B cell (primary cell): ENCODE results near the gene TP53I3. TPM values are rescaled to one million over a fixed set of nuclear protein-coding genes. Genes with fewer than 3 reads are reported as not detected.

ENCODE experiments used
- ATAC-seq: fragments of 200-7000 bp; cut with Tn5 transposase; one replicate; pipeline ENCODE4 v1.10.0; 2021; ENCODE audit warnings: low read depth, mild to moderate bottlenecking, moderate number of reproducible peaks, moderate library complexity
- CTCF ChIA-PET: fragments of 350-600 bp; sonication (Branson Sonifier 250); formaldehyde crosslinking; loops from one replicate; lab custom pipeline; 2021; ENCODE audit warnings: antibody characterized with exemption, inconsistent platforms; lab: Charles Lee
- POLR2A ChIA-PET: fragments of 350-600 bp; sonication (Branson Sonifier 250); formaldehyde crosslinking; loops from one replicate; lab custom pipeline; 2021; ENCODE audit warnings: antibody characterized with exemption; lab: Charles Lee
- DNase-seq: peaks from one replicate; pipeline ENCODE4 v3.0.0; 2013
- H2AFZ ChIP-seq: 2 replicates; pipeline ENCODE4 v1.6.1; 2012; ENCODE audit warnings: mild to moderate bottlenecking, low read depth, low read length; ENCODE audit not compliant: insufficient read depth, poor library complexity, severe bottlenecking
- H3K27ac ChIP-seq, 2 donors: 1 replicate in 1 of 2; 2 replicates in 1 of 2; pipeline ENCODE4 v1.5.1; 2012 to 2013; ENCODE audit warnings: low read length in 2 of 2, mild to moderate bottlenecking in 2 of 2, moderate library complexity in 1 of 2
- H3K27me3 ChIP-seq, 4 experiments: fragments of 200-600 bp in 1 of 4; sonication (generic) in 1 of 4; replicated peaks in 1 of 4; 1 replicate in 2 of 4; 2 replicates in 2 of 4; pipeline versions ENCODE4 v1.6.1 to v1.7.0; 2013 to 2016; ENCODE audit warnings: low read length in 3 of 4, mild to moderate bottlenecking in 2 of 4, mixed read lengths in 1 of 4, moderate library complexity in 1 of 4; ENCODE audit not compliant: insufficient read depth in 4 of 4, control insufficient read depth in 3 of 4; ENCODE audit errors: control extremely low read depth in 1 of 4
- H3K36me3 ChIP-seq, 2 experiments: replicated peaks in 1 of 2; 1 replicate in 1 of 2; 2 replicates in 1 of 2; pipeline versions ENCODE4 v1.6.1 to v1.7.1; 2013; ENCODE audit warnings: low read length in 1 of 2; ENCODE audit not compliant: insufficient read depth in 2 of 2, control insufficient read depth in 1 of 2; ENCODE audit errors: control extremely low read depth in 1 of 2, extremely low read depth in 1 of 2
- H3K4me1 ChIP-seq, 2 donors: fragments of 200-600 bp in 1 of 2; sonication (generic) in 1 of 2; 1 replicate in 1 of 2; 2 replicates in 1 of 2; pipeline versions ENCODE4 v1.5.1 to v1.6.1; 2013 to 2017; ENCODE audit warnings: low read length in 2 of 2; ENCODE audit not compliant: control insufficient read depth in 2 of 2, insufficient read depth in 2 of 2
- H3K4me2 ChIP-seq: replicated peaks from 2 replicates; pipeline ENCODE3; 2012; ENCODE audit warnings: mild to moderate bottlenecking, low read depth, low read length; ENCODE audit not compliant: poor library complexity, severe bottlenecking
- H3K4me3 ChIP-seq, 5 experiments: fragments of 200-600 bp in 1 of 5; sonication (generic) in 1 of 5; 1 replicate in 3 of 5; 2 replicates in 2 of 5; pipeline versions ENCODE4 v1.5.1 to v1.7.0; 2011 to 2016; ENCODE audit warnings: low read length in 4 of 5, mild to moderate bottlenecking in 4 of 5, low read depth in 2 of 5, control low read depth in 1 of 5, moderate library complexity in 1 of 5; ENCODE audit not compliant: insufficient read depth in 1 of 5; ENCODE audit errors: control extremely low read depth in 1 of 5, extremely low read depth in 1 of 5
- H3K79me2 ChIP-seq: fragments of 200-600 bp; sonication (generic); one replicate; pipeline ENCODE4 v1.6.0; 2016; ENCODE audit warnings: low read length; ENCODE audit not compliant: control insufficient read depth, insufficient read depth
- H3K9ac ChIP-seq: fragments of 200-600 bp; sonication (generic); 2 replicates; pipeline ENCODE4 v1.6.1; 2017; ENCODE audit warnings: mild to moderate bottlenecking, low read length, moderate library complexity
- H3K9me3 ChIP-seq, 3 donors: one replicate each; pipeline versions ENCODE4 v1.6.1 to v1.7.1; 2013; ENCODE audit warnings: low read length in 2 of 3; ENCODE audit not compliant: control insufficient read depth in 2 of 3, insufficient read depth in 1 of 3; ENCODE audit errors: control extremely low read depth in 1 of 3
- H4K20me1 ChIP-seq: 2 replicates; pipeline ENCODE4 v1.6.0; 2012; ENCODE audit warnings: mild to moderate bottlenecking, low read length; ENCODE audit not compliant: insufficient read depth, control insufficient read depth, poor library complexity, severe bottlenecking
- H3K27ac Mint-ChIP-seq: one replicate; pipeline ENCODE4 v1.8.0; 2021; ENCODE audit warnings: mixed read lengths
- H3K27me3 Mint-ChIP-seq: one replicate; pipeline ENCODE4 v1.8.0; 2021; ENCODE audit warnings: mixed read lengths
- H3K4me1 Mint-ChIP-seq: one replicate; pipeline ENCODE4 v1.8.0; 2021; ENCODE audit warnings: mixed read lengths
- H3K4me3 Mint-ChIP-seq: one replicate; pipeline ENCODE4 v1.8.0; 2021; ENCODE audit warnings: mixed read lengths
- H3K9me3 Mint-ChIP-seq: one replicate; pipeline ENCODE4 v1.8.0; 2022; ENCODE audit warnings: mixed read lengths; ENCODE audit not compliant: insufficient read depth
- CTCF ChIP-seq: fragments of 200-600 bp; IDR thresholded peaks from one replicate; pipeline ENCODE4 v1.8.0; 2022; ENCODE audit warnings: antibody characterized with exemption, mild to moderate bottlenecking
- EZH2 ChIP-seq: IDR thresholded peaks from 2 replicates; pipeline ENCODE4 v1.6.1; 2012; ENCODE audit warnings: borderline replicate concordance, low read depth, mild to moderate bottlenecking, moderate library complexity, low read length; ENCODE audit not compliant: insufficient read depth, poor library complexity, severe bottlenecking
- WGBS: methylation state at CpG from one replicate; pipeline ENCODE4 v1.1.5; 2013; ENCODE audit warnings: missing lambda C conversion rate; ENCODE audit not compliant: insufficient coverage; 5-methylcytosine and 5-hydroxymethylcytosine counted together
- intact Hi-C: fragments of 100-400 bp; cut with micrococcal nuclease; formaldehyde crosslinking; loops from one replicate; pipeline ENCODE4 v1.10.0; 2022
- polyA plus RNA-seq: library from polyadenylated mRNA; depleted of rRNA; stranded (reverse); fragments of >200 nt; gene quantifications from 2 replicates; pipeline ENCODE4 v1.2.3, GENCODE V29; 2012
- total RNA-seq, 2 donors: library from RNA; stranded (reverse); fragments of 120-200 nt in 1 of 2; gene quantifications; 1 replicate in 1 of 2; 2 replicates in 1 of 2; pipeline versions ENCODE4 v1.2.3 to v1.2.4, GENCODE V29; 2013 to 2022

The TP53I3 gene
- total and polyA plus RNA-seq, 2 donors (not counting 1 experiment from before 2014, with no cell fraction given) = 3.9 to 7.3 TPM

GRCh38 chr2:24040511-24040910 is 44.1 kb downstream of the TP53I3 start:
- DNase-seq = no peak
- POLR2A ChIA-PET = no interaction called here
- no peaks in the 10 kb centered on the region for H3K4me1 ChIP-seq
- WGBS = 100% methylated on average over 3 of the region's 4 CpGs
- no peak overlapping the region for H3K27ac ChIP-seq
- H3K9me3 ChIP-seq = no peaks in the 10 kb centered on the region
- no peaks in the 10 kb centered on the region for H3K9me3 Mint-ChIP-seq
- H3K4me1 Mint-ChIP-seq = peaks cover 10% of the 10 kb centered on the region
- H3K27me3 Mint-ChIP-seq = no peaks in the 10 kb centered on the region
- H3K36me3 ChIP-seq = peaks cover 0 to 23% of the 10 kb centered on the region in 2 experiments
- intact Hi-C loops = no loop called here
- no peaks in the 10 kb centered on the region for H3K27me3 ChIP-seq
- ATAC-seq = no peak
- H3K4me3 ChIP-seq = no peak overlapping the region
- TF ChIP-seq CTCF (no peak), EZH2 (no peak)
- H4K20me1 ChIP-seq = peaks cover 6% of the 10 kb centered on the region
- no peak overlapping the region for H3K27ac Mint-ChIP-seq
- no peak overlapping the region for H3K9ac ChIP-seq
- H3K79me2 ChIP-seq = peaks cover 27% of the 10 kb centered on the region
- H3K4me2 ChIP-seq = no peak overlapping the region
- H2AFZ ChIP-seq = no peak overlapping the region
- CTCF ChIA-PET = no interaction called here
- no peak overlapping the region for H3K4me3 Mint-ChIP-seq

- TF ChIP-seq EZH2 = no peak
- no peak for TF ChIP-seq CTCF
Measured at GRCh38 chr2:24038786-24039499, 45.7 kb downstream of the TP53I3 start.

More at GRCh38 chr2:24038786-24039499, 45.7 kb downstream of the TP53I3 start:
- Histone ChIP-seq H3K9ac (no peak overlapping the region), H3K36me3 (peaks cover 0 to 23% of the 10 kb centered on the region in 2 experiments), H3K9me3 (no peaks in the 10 kb centered on the region), H4K20me1 (peaks cover 6% of the 10 kb centered on the region), H3K4me1 (no peaks in the 10 kb centered on the region), H3K4me2 (no peak overlapping the region), H3K27me3 (no peaks in the 10 kb centered on the region), H3K4me3 (no peak overlapping the region), H3K27ac (no peak overlapping the region), H3K79me2 (peaks cover 31% of the 10 kb centered on the region), H2AFZ (no peak overlapping the region)
- intact Hi-C loops = no loop called here
- CTCF ChIA-PET = interaction anchor here (0.7 kb wide), 1 partner anchor 51 kb away, joined by 3 read pairs; no protein-coding TSS in a partner anchor
- Mint-ChIP-seq H3K27ac (no peak overlapping the region), H3K27me3 (no peaks in the 10 kb centered on the region), H3K9me3 (no peaks in the 10 kb centered on the region), H3K4me3 (no peak overlapping the region), H3K4me1 (peaks cover 10% of the 10 kb centered on the region)
- no peak for ATAC-seq
- POLR2A ChIA-PET = no interaction called here
- WGBS = 100% methylated on average over 6 of the region's 9 CpGs
- DNase-seq = no peak
